GM12892 (cell line): ENCODE results near the gene FBXO38.

Experiments
- DNase-seq: peaks from one replicate; pipeline ENCODE4 v3.0.0; 2011; ENCODE audit not compliant: insufficient read length
- FAIRE-seq: peaks from 2 replicates; lab custom pipeline; 2011; peaks lifted over from hg19 to GRCh38; lab: Jason Lieb, UNC
- POLR2A ChIP-seq: IDR thresholded peaks from 2 replicates; pipeline ENCODE4 v1.6.1; 2011; ENCODE audit warnings: low read depth, low read length, control low read depth
- POLR2AphosphoS5 ChIP-seq: IDR thresholded peaks from 2 replicates; pipeline ENCODE4 v1.6.1; 2011; ENCODE audit warnings: low read depth, low read length, control low read depth
- TAF1 ChIP-seq: IDR thresholded peaks from 2 replicates; pipeline ENCODE4 v1.6.1; 2011; ENCODE audit warnings: low read depth, mild to moderate bottlenecking, control low read depth, low read length, borderline replicate concordance

The FBXO38 gene

GRCh38 chr5:148491793-148492184, 108.0 kb downstream of the FBXO38 start:
- DNase-seq (no peak), FAIRE-seq (no peak)
- no peak for TF ChIP-seq TAF1
- no peak for TF ChIP-seq POLR2AphosphoS5
- no peak for TF ChIP-seq POLR2A

GRCh38 chr5:148492351-148492750, 108.6 kb downstream of the FBXO38 start:
- DNase-seq (no peak), FAIRE-seq (no peak)
- TF ChIP-seq POLR2AphosphoS5 (no peak), TAF1 (no peak), POLR2A (no peak)
